A549 (cell line): ENCODE measurements around the gene MGST2. TPM values are rescaled to one million over a fixed set of nuclear protein-coding genes. Genes with fewer than 3 reads are reported as not detected.

Experiments used
- ATAC-seq, 2 experiments: fragments of 200-7000 bp in 1 of 2; fragments of >200 bp in 1 of 2; cut with Nextera tagmentation in 1 of 2; cut with Tn5 transposase in 1 of 2; 3 replicates each; pipeline versions ENCODE4 v1.8.0 to v1.9.1; 2018 to 2020; ENCODE audit warnings: mild to moderate bottlenecking in 1 of 2, moderate library complexity in 1 of 2
- CTCF ChIA-PET: fragments of 300-600 bp; sonication (Branson Sonifier 250); formaldehyde crosslinking; extraction: SDS; loops from one replicate; lab custom pipeline; 2021; ENCODE audit warnings: antibody characterized with exemption, inconsistent platforms; lab: Yijun Ruan, JAX
- POLR2A ChIA-PET: fragments of 350-600 bp; formaldehyde crosslinking; extraction: SDS; loops from one replicate; lab custom pipeline; 2021; ENCODE audit warnings: antibody characterized with exemption, inconsistent platforms; lab: Yijun Ruan, JAX
- DNase-seq, 2 experiments: peaks; one replicate each; pipeline versions ENCODE4 v3.0.0 to v3.0.0-alpha.2; 2011 to 2016; ENCODE audit warnings: low read depth in 1 of 2, low spot score in 1 of 2
- FAIRE-seq: peaks from 2 replicates; lab custom pipeline; 2011; peaks lifted over from hg19 to GRCh38; lab: Jason Lieb, UNC
- H3K27ac ChIP-seq, 2 experiments: fragments of >200 bp; sonication (Bioruptor Twin); formaldehyde crosslinking; 3 replicates each; pipeline ENCODE4 v1.5.1; 2016 to 2017
- H3K4me1 ChIP-seq: fragments of >200 bp; sonication (Bioruptor Twin); formaldehyde crosslinking; 3 replicates; pipeline ENCODE4 v1.6.1; 2016
- H3K4me2 ChIP-seq: fragments of >200 bp; sonication (Bioruptor Twin); formaldehyde crosslinking; 3 replicates; pipeline ENCODE4 v1.6.1; 2016
- H3K4me3 ChIP-seq: fragments of >200 bp; sonication (Bioruptor Twin); formaldehyde crosslinking; 3 replicates; pipeline ENCODE4 v1.5.1; 2016
- H3K9me3 ChIP-seq: fragments of >200 bp; sonication (Bioruptor Twin); formaldehyde crosslinking; 3 replicates; pipeline ENCODE4 v1.6.1; 2016
- CBX2 ChIP-seq: fragments of 200-600 bp; sonication (generic); IDR thresholded peaks from 2 replicates; pipeline ENCODE4 v1.6.1; 2016; ENCODE audit warnings: low read depth, mild to moderate bottlenecking, borderline replicate concordance
- CHD4 ChIP-seq: fragments of 200-600 bp; sonication (generic); IDR thresholded peaks from 2 replicates; pipeline ENCODE4 v1.6.1; 2016; ENCODE audit warnings: antibody characterized with exemption, mild to moderate bottlenecking, borderline replicate concordance
- CTCF ChIP-seq: fragments of >200 bp; sonication (Bioruptor Twin); formaldehyde crosslinking; IDR thresholded peaks from 3 replicates; pipeline ENCODE4 v1.5.1; 2016
- EHF ChIP-seq: fragments of 250-450 bp; sonication (Bioruptor Pico); IDR thresholded peaks from 2 replicates; pipeline ENCODE4 v1.5.0; 2020; ENCODE audit warnings: mild to moderate bottlenecking
- ESRRA ChIP-seq: fragments of 150-350 bp; IDR thresholded peaks from 2 replicates; pipeline ENCODE4 v1.6.1; 2014; ENCODE audit warnings: mild to moderate bottlenecking, low read length, borderline replicate concordance
- FOSL2 ChIP-seq, 2 experiments: fragments of 450-650 bp in 1 of 2; fragments of >200 bp in 1 of 2; sonication (Bioruptor Twin) in 1 of 2; formaldehyde crosslinking; IDR thresholded peaks; 2 replicates each; pipeline versions ENCODE4 v1.5.0 to v1.6.1; 2016 to 2020; ENCODE audit warnings: mild to moderate bottlenecking in 1 of 2, moderate library complexity in 1 of 2
- HES2 ChIP-seq: fragments of >200 bp; sonication (Bioruptor Twin); formaldehyde crosslinking; IDR thresholded peaks from 2 replicates; pipeline ENCODE4 v1.6.1; 2016
- HEYL ChIP-seq: fragments of 250-450 bp; sonication (Bioruptor Pico); IDR thresholded peaks from 2 replicates; pipeline ENCODE4 v1.8.0; 2021; ENCODE audit warnings: mild to moderate bottlenecking, moderate library complexity
- HOXA7 ChIP-seq: fragments of 250-450 bp; sonication (Bioruptor Pico); IDR thresholded peaks from 2 replicates; pipeline ENCODE4 v1.5.0; 2020; ENCODE audit warnings: mild to moderate bottlenecking, moderate library complexity
- HOXB5 ChIP-seq: fragments of 250-450 bp; sonication (Bioruptor Pico); IDR thresholded peaks from 2 replicates; pipeline ENCODE4 v1.5.0; 2020; ENCODE audit warnings: mild to moderate bottlenecking, moderate library complexity
- KDM1A ChIP-seq: fragments of 200-600 bp; sonication (generic); IDR thresholded peaks from 2 replicates; pipeline ENCODE4 v1.6.1; 2016; ENCODE audit warnings: low read depth, mild to moderate bottlenecking
- MYC ChIP-seq: IDR thresholded peaks from 2 replicates; pipeline ENCODE4 v1.6.1; 2012; ENCODE audit warnings: mild to moderate bottlenecking, inconsistent platforms, low read length, improper control_type of control experiment, borderline replicate concordance
- NR3C1 ChIP-seq: fragments of >200 bp; sonication (Bioruptor Twin); formaldehyde crosslinking; IDR thresholded peaks from 3 replicates; pipeline ENCODE4 v1.6.1; 2017
- PBX3 ChIP-seq: IDR thresholded peaks from 2 replicates; pipeline ENCODE4 v1.6.1; 2012
- PHF8 ChIP-seq: fragments of 200-600 bp; sonication (generic); IDR thresholded peaks from 2 replicates; pipeline ENCODE4 v1.6.1; 2016; ENCODE audit warnings: low read depth, mild to moderate bottlenecking, antibody characterized with exemption, moderate library complexity, borderline replicate concordance
- POLR2AphosphoS2 ChIP-seq: conservative IDR thresholded peaks from 2 replicates; pipeline ENCODE4 v1.6.1; 2012; ENCODE audit warnings: low read length, improper control_type of control experiment, inconsistent platforms
- RCOR1 ChIP-seq: fragments of 150-350 bp; IDR thresholded peaks from 2 replicates; pipeline ENCODE4 v1.6.1; 2014; ENCODE audit warnings: antibody characterized with exemption, low read length, low read depth
- RNF2 ChIP-seq: fragments of 200-600 bp; sonication (generic); IDR thresholded peaks from 2 replicates; pipeline ENCODE4 v1.6.1; 2016; ENCODE audit warnings: low read depth, mild to moderate bottlenecking, antibody characterized with exemption, moderate library complexity, borderline replicate concordance
- SMC3 ChIP-seq: fragments of >200 bp; sonication (Bioruptor Twin); formaldehyde crosslinking; IDR thresholded peaks from 3 replicates; pipeline ENCODE4 v1.6.1; 2018; ENCODE audit warnings: inconsistent platforms
- TP53 ChIP-seq: fragments of 250-450 bp; sonication (Bioruptor Pico); IDR thresholded peaks from 2 replicates; pipeline ENCODE4 v1.5.0; 2021; ENCODE audit warnings: mild to moderate bottlenecking, moderate library complexity
- ZC3H11A ChIP-seq: fragments of 450-650 bp; IDR thresholded peaks from 2 replicates; pipeline ENCODE4 v1.6.1; 2014; ENCODE audit warnings: antibody characterized with exemption, mild to moderate bottlenecking
- ZFP36 ChIP-seq: fragments of 450-650 bp; IDR thresholded peaks from 2 replicates; pipeline ENCODE4 v1.6.1; 2014; ENCODE audit warnings: borderline replicate concordance; ENCODE audit not compliant: partially characterized antibody
- ZNF302 ChIP-seq: fragments of 250-450 bp; sonication (Bioruptor Pico); IDR thresholded peaks from 2 replicates; pipeline ENCODE4 v1.9.0; 2021; ENCODE audit warnings: inconsistent platforms, mild to moderate bottlenecking, moderate library complexity
- WGBS: methylation state at CpG from one replicate; pipeline ENCODE4 v1.1.6; 2017; ENCODE audit errors: missing lambda C conversion rate; 5-methylcytosine and 5-hydroxymethylcytosine counted together
- polyA plus RNA-seq, 4 experiments: library from polyadenylated mRNA; depleted of rRNA in 3 of 4; stranded (reverse); fragments of >200 nt; fragmentation: RNase III in 1 of 4; extraction: RNeasy Plus Mini Kit Qiagen cat#74134 plus additional on column Dnase treatment in 1 of 4; gene quantifications; 2 replicates in 3 of 4; 3 replicates in 1 of 4; pipeline ENCODE4 v1.2.3, GENCODE V29; 2011 to 2017

MGST2 gene
- polyA plus RNA-seq, 2 of the 4 experiments (the other 2 are of a cell fraction): 44.0 to 62.1 TPM

- no peak for FAIRE-seq
- no peak for DNase-seq
- CTCF ChIA-PET: no interaction called here
- no peak for TF ChIP-seq CTCF
- TF ChIP-seq ESRRA: no peak
- TF ChIP-seq ZC3H11A: no peak
- no peak for TF ChIP-seq HEYL (CRISPR knock-in tag)
- no peak for TF ChIP-seq FOSL2 (IDR thresholded peaks at IDR 0.05)
- TF ChIP-seq FOSL2 (CRISPR knock-in tag; IDR thresholded peaks at IDR 0.05): no peak
- no peak for TF ChIP-seq ZFP36
- no peak for TF ChIP-seq PHF8
- TF ChIP-seq CBX2: no peak
- no peak for TF ChIP-seq NR3C1
- TF ChIP-seq HOXA7 (CRISPR knock-in tag): no peak
- TF ChIP-seq MYC: no peak
- no peak for TF ChIP-seq CHD4
- TF ChIP-seq ZNF302: no peak
- no peak for TF ChIP-seq KDM1A
- no peak for TF ChIP-seq PBX3
- TF ChIP-seq SMC3: no peak
- no peak for TF ChIP-seq POLR2AphosphoS2
- no peak for TF ChIP-seq TP53 (CRISPR knock-in tag)
- TF ChIP-seq HES2: no peak
- Histone ChIP-seq H3K4me3 (no peak overlapping the region), H3K9me3 (no peaks in the 10 kb centered on the region), H3K4me2 (no peak overlapping the region), H3K4me1 (peaks cover 9% of the 10 kb centered on the region), H3K27ac (no peak overlapping the region)
- ATAC-seq: no peak
- POLR2A ChIA-PET: no interaction called here
- WGBS: 95% methylated on average over 40 of the region's 59 CpGs
Measured at GRCh38 chr4:139735381-139736273, 70.0 kb downstream of the MGST2 start.

DNA sequence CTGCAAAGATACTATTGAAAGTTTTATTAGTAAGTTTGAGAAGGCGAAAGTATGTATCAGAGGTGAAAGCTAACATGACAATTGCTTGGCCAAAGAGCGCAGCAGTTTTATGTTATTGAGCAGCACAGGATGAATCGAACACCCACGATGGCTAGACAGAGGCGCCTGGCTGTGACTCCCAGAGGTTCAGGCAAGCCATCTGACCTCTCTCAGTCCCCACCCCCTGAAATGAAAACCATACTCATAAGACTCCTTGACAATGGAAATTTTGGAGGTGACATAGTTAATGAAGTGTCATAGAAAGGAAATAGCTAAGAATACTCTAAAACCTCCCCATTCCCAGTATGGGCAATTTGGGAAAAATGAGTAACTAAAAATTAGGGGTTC is 70.6 kb downstream of the MGST2 start:
- no peak for ATAC-seq
- no peak overlapping the region for H3K27ac ChIP-seq
- POLR2A ChIA-PET: no interaction called here
- no peak overlapping the region for H3K4me2 ChIP-seq
- H3K4me3 ChIP-seq: no peak overlapping the region
- no peaks in the 10 kb centered on the region for H3K9me3 ChIP-seq
- CTCF ChIA-PET: no interaction called here
- 95% methylated on average over 5 of the region's 5 CpGs for WGBS
- peaks cover 16% of the 10 kb centered on the region for H3K4me1 ChIP-seq
- TF ChIP-seq HOXB5 (CRISPR knock-in tag) (no peak), RNF2 (no peak), RCOR1 (no peak), FOSL2 (IDR thresholded peaks at IDR 0.05) (no peak), FOSL2 (CRISPR knock-in tag; IDR thresholded peaks at IDR 0.05) (no peak), EHF (no peak)
- no peak for DNase-seq
- no peak for FAIRE-seq
